Measurements from ENCODE around the gene EBF4.

DNA sequence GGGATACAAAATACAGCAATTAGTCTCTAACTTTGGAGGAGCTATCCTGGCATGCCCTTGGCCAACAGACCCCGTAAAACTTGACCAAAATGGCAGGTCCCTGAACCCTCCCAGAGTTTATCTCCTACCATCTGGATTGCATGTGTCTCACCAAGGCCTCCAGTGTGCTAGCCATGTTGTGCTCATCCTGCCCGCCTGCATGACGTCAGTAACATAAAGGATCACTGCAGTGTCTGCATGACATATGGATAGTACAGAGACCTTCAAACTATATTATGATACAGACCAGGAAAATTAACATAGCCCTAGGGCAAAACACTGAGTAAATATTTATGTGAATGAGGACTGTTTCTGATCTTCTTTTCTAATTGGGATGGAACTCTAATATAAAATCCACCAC, 82.6 kb downstream of the EBF4 start:
- TF ChIP-seq POLR2A (IDR thresholded peaks at IDR 0.05): no peak
- TF ChIP-seq, protein P1, sequence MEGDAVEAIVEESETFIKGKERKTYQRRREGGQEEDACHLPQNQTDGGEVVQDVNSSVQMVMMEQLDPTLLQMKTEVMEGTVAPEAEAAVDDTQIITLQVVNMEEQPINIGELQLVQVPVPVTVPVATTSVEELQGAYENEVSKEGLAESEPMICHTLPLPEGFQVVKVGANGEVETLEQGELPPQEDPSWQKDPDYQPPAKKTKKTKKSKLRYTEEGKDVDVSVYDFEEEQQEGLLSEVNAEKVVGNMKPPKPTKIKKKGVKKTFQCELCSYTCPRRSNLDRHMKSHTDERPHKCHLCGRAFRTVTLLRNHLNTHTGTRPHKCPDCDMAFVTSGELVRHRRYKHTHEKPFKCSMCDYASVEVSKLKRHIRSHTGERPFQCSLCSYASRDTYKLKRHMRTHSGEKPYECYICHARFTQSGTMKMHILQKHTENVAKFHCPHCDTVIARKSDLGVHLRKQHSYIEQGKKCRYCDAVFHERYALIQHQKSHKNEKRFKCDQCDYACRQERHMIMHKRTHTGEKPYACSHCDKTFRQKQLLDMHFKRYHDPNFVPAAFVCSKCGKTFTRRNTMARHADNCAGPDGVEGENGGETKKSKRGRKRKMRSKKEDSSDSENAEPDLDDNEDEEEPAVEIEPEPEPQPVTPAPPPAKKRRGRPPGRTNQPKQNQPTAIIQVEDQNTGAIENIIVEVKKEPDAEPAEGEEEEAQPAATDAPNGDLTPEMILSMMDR (IDR thresholded peaks at IDR 0.05): no peak
